KMS-11 (cell line): ENCODE data around the gene SF3B3.

Experiments used
- H2AFZ ChIP-seq: fragments of 200-600 bp; sonication (generic); 2 replicates; pipeline ENCODE4 v1.6.1; 2016; ENCODE audit warnings: antibody characterized with exemption, mixed run types, low read depth
- H3K27ac ChIP-seq: fragments of 200-600 bp; sonication (generic); 2 replicates; pipeline ENCODE4 v1.6.1; 2016; ENCODE audit warnings: mild to moderate bottlenecking, mixed run types
- H3K27me3 ChIP-seq: fragments of 200-600 bp; sonication (generic); 2 replicates; pipeline ENCODE4 v1.6.1; 2017; ENCODE audit warnings: mild to moderate bottlenecking, low read depth, mixed run types, moderate library complexity; ENCODE audit not compliant: insufficient read depth
- H3K36me3 ChIP-seq: fragments of 200-600 bp; sonication (generic); 2 replicates; pipeline ENCODE4 v1.6.1; 2017; ENCODE audit warnings: mild to moderate bottlenecking, mixed run types; ENCODE audit not compliant: insufficient read depth
- H3K4me1 ChIP-seq: fragments of 200-600 bp; sonication (generic); 2 replicates; pipeline ENCODE4 v1.6.1; 2016; ENCODE audit warnings: mild to moderate bottlenecking, low read depth, mixed run types; ENCODE audit not compliant: poor library complexity, severe bottlenecking
- H3K4me2 ChIP-seq: fragments of 200-600 bp; sonication (generic); 2 replicates; pipeline ENCODE4 v1.7.0; 2016; ENCODE audit warnings: mild to moderate bottlenecking, mixed run types
- H3K4me3 ChIP-seq: fragments of 200-600 bp; sonication (generic); IDR thresholded peaks from 2 replicates; pipeline ENCODE4 v1.6.1; 2017; ENCODE audit warnings: low read depth, low read length, mixed read lengths; ENCODE audit not compliant: insufficient read depth
- H3K79me2 ChIP-seq: fragments of 200-600 bp; sonication (generic); 2 replicates; pipeline ENCODE4 v1.6.1; 2016; ENCODE audit warnings: low read depth, mixed run types; ENCODE audit not compliant: insufficient read depth
- H3K9ac ChIP-seq: fragments of 200-600 bp; sonication (generic); 2 replicates; pipeline ENCODE4 v1.6.1; 2016; ENCODE audit warnings: mild to moderate bottlenecking, mixed run types
- H4K20me1 ChIP-seq: fragments of 200-600 bp; sonication (generic); 2 replicates; pipeline ENCODE4 v1.6.1; 2016; ENCODE audit warnings: mild to moderate bottlenecking, mixed run types; ENCODE audit not compliant: insufficient read depth
- TF ChIP-seq, protein P1 (sequence below): fragments of 200-600 bp; sonication (generic); conservative IDR thresholded peaks from 2 replicates; pipeline ENCODE4 v1.6.1; 2017; ENCODE audit warnings: low read depth, mild to moderate bottlenecking, antibody characterized with exemption, low read length, moderate library complexity, mixed read lengths

The SF3B3 gene

DNA sequence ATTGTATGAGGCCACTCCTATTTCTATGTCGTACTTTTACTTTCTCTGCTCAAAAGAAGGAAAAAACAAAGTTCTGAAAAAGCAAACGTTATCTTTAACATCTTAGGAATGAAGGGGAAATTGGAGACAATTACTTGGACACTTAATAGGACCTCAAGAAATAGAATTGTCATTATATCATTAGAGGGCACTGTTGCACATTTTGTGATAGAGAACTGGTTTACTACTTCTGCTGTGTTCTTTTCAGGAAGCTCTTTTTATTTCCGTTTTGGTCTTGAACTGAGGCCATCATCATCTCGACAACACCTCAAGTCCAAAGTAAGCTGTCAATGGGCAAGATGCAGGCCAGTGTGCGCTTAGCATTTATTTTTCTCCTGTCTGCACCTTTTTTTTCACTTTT lies 14.9 kb upstream of the SF3B3 start:
- no peaks in the 10 kb centered on the region for H3K4me1 ChIP-seq
- no peaks in the 10 kb centered on the region for H4K20me1 ChIP-seq
- TF ChIP-seq, protein P1, sequence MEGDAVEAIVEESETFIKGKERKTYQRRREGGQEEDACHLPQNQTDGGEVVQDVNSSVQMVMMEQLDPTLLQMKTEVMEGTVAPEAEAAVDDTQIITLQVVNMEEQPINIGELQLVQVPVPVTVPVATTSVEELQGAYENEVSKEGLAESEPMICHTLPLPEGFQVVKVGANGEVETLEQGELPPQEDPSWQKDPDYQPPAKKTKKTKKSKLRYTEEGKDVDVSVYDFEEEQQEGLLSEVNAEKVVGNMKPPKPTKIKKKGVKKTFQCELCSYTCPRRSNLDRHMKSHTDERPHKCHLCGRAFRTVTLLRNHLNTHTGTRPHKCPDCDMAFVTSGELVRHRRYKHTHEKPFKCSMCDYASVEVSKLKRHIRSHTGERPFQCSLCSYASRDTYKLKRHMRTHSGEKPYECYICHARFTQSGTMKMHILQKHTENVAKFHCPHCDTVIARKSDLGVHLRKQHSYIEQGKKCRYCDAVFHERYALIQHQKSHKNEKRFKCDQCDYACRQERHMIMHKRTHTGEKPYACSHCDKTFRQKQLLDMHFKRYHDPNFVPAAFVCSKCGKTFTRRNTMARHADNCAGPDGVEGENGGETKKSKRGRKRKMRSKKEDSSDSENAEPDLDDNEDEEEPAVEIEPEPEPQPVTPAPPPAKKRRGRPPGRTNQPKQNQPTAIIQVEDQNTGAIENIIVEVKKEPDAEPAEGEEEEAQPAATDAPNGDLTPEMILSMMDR = peak; percentile 53
- no peaks in the 10 kb centered on the region for H3K27me3 ChIP-seq
- H3K4me2 ChIP-seq = no peak overlapping the region
- no peak overlapping the region for H2AFZ ChIP-seq
- no peaks in the 10 kb centered on the region for H3K36me3 ChIP-seq
- H3K9ac ChIP-seq = no peak overlapping the region
- no peak overlapping the region for H3K4me3 ChIP-seq
- no peak overlapping the region for H3K27ac ChIP-seq
- H3K79me2 ChIP-seq = no peaks in the 10 kb centered on the region

DNA sequence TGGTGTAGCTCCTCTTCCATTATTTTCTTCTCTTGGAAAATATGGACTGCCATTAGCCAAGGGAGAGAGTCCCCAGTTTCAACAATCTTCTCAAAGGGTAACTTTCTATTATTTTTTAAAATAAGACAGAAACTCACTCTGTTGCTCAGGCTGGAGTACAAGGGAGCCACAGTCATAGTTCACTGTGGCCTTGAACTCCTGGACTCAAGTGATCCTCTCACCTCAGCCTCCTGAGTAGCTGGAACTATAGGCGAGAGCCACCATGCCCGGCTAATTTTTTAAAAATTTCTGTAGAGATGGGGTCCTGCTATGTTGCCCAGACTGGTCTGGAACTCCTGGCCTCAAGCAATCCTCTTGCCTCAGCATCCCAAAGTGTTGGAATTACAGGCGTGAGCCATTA lies 13.4 kb upstream of the SF3B3 start:
- H3K27ac ChIP-seq = no peak overlapping the region
- no peak overlapping the region for H3K4me2 ChIP-seq
- H3K27me3 ChIP-seq = no peaks in the 10 kb centered on the region
- no peak overlapping the region for H3K9ac ChIP-seq
- H3K4me1 ChIP-seq = no peaks in the 10 kb centered on the region
- H3K79me2 ChIP-seq = no peaks in the 10 kb centered on the region
- TF ChIP-seq, protein P1 = no peak
- H4K20me1 ChIP-seq = no peaks in the 10 kb centered on the region
- H3K4me3 ChIP-seq = no peak overlapping the region
- H2AFZ ChIP-seq = no peak overlapping the region
- no peaks in the 10 kb centered on the region for H3K36me3 ChIP-seq

DNA sequence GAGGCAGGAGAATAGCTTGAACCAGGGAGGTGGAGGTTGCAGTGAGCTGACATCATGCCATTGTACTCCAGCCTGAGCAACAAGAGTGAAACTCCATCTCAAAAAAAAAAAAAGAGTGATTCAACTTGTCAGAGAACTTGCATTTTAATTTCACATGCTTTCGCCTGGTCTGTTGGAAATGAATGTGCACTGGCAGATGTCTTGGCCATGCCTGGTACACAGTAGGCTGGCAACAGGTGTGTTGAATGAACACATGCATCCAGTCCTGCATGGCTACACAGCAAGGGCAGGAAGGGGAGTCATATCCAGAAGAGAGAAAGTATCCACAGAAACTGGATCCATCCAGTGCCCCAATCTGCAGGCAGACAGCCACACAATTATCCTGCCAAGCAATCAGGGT lies 11.8 kb upstream of the SF3B3 start:
- Histone ChIP-seq H4K20me1 (no peaks in the 10 kb centered on the region), H3K9ac (no peak overlapping the region), H3K27me3 (no peaks in the 10 kb centered on the region), H2AFZ (no peak overlapping the region), H3K27ac (no peak overlapping the region), H3K36me3 (0 out of 2 replicates have a peak, but pooled peaks cover 8% of the 10 kb centered on the region), H3K4me1 (peaks cover 6% of the 10 kb centered on the region), H3K4me2 (no peak overlapping the region), H3K4me3 (no peak overlapping the region), H3K79me2 (no peaks in the 10 kb centered on the region)
- TF ChIP-seq, protein P1 = no peak

DNA sequence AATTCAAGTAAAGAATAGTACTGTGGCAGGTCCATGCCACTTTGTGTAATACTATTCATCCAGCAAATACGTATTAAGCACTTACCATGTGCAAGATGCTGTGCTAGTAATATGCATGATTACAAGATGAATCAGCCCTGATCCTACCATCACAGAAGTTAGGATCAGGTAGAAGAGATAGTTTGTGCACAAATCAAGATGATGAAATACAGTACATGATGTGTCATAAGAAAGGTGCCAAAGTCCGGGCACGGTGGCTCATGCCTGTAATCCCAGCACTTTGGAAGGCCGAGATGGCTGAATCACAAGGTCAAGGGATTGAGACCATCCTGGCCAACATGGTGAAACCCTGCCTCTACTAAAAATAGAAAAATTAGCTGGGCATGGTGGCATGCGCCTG lies 11.2 kb upstream of the SF3B3 start:
- TF ChIP-seq, protein P1 = no peak
- no peaks in the 10 kb centered on the region for H4K20me1 ChIP-seq
- H3K9ac ChIP-seq = no peak overlapping the region
- H3K27ac ChIP-seq = no peak overlapping the region
- H3K36me3 ChIP-seq = 0 out of 2 replicates have a peak, but pooled peaks cover 12% of the 10 kb centered on the region
- H3K4me3 ChIP-seq = no peak overlapping the region
- H2AFZ ChIP-seq = no peak overlapping the region
- no peaks in the 10 kb centered on the region for H3K27me3 ChIP-seq
- no peak overlapping the region for H3K4me2 ChIP-seq
- no peaks in the 10 kb centered on the region for H3K79me2 ChIP-seq
- peaks cover 6% of the 10 kb centered on the region for H3K4me1 ChIP-seq
